GM19240 (cell line): Measurements from ENCODE around the gene PSD.
A peak's percentile ranks its signal among the peaks of the same experiment; 100 is the strongest.
"Not testable (repeated sequence)": the region's sequence is repeated elsewhere in the genome, so short reads cannot be mapped to it uniquely, and the experiment has no call there.

ENCODE experiments used
- DNase-seq: peaks from one replicate; pipeline ENCODE4 v3.0.0; 2011; ENCODE audit warnings: low spot score; ENCODE audit not compliant: insufficient read length

The PSD gene

DNA sequence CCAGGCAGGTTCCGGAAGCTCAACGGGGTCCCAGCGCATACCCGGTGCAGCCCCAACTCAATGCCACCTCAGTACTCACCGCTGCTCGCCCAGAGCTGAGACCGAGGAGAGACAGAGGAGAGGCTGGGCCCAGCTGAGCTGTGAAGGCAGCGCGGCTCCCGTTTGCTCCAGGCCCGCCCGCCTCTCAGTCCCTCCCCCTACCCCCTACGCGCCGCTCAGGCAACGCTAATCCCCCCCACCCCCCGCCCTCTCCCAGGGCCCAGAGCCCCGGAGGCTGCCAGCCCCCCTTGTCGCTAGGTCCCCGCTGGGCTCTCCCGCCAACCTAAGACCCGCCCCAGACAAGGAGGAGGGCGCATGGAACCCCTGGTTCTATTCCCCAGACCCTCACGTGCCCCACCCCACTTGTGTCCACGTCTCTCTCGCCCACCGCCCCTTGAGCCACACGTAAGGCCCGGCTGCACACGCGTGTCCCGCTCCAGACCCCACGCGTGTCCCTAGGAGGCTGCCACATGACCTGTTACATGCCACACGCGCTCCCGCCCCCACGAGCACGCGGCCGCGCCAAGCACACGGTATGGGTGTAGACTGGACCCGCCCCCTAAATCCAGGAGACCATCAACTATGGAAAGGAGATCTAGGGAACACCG lies at the start of gene PSD:
TSS of gene PSD (minus strand) at position 164 of the 647 bp plus-strand sequence. CDS start 1,747 bp downstream, outside the sequence.
- no peak for DNase-seq

DNA sequence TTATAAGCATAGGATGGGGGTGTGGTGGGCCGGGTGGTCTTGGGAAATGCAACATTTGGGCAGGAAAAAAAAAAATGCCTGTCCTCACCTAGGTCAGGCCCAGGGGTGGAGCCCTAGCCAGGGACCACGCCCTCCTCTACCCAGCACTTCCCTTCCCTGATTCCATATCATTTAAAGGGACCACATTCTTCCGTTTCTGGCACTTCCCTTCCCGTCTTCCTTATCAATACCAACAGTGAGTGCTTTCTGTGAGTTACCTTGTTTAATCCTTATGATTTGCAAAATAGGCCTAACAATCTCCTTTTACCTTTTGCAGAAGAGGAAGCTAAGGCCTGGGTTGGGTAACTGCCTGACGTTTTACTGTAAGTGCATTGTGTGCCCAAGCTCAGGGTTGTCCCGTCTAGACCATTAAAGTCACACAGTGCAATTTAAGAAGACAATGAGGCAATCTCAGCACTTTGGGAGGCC lies 49.4 kb upstream of the PSD start:
- DNase-seq, result no peak

DNA sequence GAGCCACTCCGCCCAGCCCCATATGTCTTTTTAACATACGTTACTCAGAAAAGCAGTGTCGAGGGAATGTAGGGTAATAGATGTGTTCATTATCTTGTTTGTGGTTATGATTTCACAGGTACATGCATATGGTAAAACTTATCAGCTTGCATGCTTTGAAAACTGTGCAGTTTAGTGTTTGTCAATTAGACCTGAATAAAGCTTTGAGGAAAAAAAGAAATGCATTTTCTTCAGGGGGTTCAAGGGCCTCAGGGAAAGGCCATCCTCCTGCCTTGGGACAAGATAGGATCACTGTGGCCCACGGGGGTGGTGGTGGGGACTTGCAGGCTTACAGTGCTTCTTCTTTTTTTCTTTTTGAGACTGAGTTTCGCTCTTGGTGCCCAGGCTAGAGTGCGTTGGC lies 48.7 kb upstream of the PSD start:
- DNase-seq, result no peak

DNA sequence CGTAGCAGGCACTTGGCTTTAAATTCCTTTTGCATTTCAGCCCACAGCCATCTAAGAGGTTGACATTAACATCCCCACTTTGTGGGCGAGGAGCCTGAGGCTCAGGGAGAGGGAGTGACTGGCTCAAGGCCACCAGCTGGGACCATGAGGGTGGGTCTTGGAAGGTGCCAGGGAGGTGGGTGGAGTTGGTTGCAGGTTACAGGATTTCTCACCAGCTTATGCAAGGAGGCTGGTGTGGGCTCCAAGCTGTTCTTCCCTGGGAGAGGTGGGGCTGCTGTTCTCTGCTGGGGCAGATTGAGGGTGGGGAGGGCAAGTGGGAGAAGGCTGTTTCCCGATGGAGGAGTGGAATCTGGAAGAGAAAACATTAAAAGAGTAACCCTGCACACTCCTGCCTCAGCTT lies 46.9 kb upstream of the PSD start:
- no peak for DNase-seq

DNA sequence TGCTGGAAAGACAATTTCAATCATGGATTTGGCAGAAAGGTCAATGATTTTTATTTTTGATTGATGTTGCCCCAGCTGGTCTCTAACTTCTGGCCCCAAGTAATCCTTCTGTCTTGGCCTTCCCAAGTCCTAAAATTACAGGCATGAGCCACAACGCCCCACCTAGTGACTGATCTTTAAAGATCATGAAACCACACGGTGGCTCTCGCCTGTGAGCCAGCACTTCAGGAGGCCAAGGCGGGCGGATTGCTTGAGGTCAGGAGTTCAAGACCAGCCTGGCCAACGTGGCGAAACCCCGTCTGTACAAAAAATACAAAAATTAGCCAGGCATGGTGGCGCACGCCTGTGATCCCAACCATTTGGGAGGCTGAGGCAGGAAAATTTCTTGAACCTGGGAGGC lies 45.4 kb upstream of the PSD start:
- DNase-seq, result no peak

DNA sequence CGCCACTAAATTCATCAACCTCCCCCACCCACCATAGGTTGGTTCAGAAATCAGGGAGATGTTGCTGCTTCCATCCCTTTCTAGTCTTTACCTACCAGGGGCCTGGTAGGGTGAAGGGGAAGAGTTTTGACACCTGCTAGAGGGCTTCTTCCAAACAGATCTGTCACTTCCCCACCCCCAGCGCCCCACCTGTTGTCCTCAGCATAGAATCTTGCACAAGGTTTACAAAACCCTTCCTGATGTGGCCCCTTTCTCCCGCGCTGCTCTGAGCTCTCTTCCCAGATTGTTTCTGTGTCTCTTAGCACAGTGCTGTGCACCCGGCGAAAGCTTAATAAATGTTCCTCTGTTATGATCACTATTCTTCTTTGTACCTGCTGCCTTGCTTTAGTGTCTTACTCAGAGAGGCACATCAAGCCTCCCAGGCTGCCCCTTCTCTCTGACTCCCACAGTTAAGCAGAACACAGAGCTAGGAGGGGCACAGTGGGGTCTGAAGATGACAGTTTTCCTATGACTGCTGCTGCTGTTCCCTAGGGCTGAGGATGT lies 44.0 kb upstream of the PSD start:
- DNase-seq, result no peak

DNA sequence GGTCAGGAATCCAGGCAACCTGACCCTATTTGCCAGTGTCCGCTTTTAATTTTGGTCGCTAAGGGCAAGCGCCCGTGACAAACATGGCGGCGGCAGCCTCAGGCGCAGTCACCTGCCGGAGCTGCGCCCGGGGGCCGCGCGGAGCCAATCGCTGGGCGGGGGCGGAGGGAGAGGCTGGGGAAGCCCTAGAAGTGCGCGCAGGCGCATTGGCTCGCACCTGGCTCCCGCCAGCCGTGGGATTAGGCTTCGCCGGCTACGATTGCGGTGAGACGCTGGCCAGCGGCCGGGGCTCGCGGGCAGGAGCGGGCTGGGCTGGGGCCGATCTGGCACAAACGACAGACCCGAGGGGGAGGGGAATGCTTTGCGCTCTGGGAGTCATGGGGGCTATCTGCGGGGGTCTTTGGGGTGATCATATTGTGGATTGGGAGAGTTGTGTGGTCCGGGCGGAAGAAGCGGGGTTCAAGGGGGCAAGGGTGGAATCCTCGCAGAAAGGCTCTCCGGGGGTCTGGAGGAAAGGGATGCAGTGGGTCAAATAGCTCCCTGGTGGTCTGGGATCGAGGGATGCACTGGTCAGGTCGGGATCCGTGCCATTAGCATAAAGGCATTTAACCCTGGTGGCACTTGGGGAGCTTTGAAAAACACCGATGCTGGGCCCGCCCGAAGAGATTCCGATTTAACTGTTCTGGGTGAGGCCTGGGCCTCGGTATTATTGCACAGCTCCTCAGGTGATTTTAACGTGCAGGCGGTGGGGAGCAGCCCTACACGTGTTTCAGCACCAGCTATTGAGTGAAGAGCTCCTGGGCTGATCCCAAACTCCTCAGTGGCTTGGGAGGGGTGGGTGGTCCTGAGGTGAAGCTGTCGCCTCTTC lies 42.8 kb upstream of the PSD start:
- DNase-seq, result peak; percentile 97

DNA sequence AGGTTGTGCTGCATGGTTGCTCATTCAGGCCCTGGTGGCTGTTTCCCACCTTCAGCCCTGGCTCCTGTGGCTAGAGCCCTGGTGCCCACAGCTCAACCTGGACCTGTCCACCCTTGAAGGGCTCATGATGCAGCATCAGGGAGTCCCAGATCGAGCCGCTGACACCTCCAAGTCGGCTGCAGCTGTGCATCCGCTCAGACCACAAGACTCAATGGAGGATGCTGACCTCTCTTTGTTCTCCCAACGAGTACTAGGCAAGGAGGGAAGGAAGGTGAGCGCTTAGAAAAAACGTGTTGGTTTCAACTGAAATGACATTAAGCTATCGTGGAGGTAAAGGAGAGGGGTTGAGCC lies 42.2 kb upstream of the PSD start:
- no peak for DNase-seq

DNA sequence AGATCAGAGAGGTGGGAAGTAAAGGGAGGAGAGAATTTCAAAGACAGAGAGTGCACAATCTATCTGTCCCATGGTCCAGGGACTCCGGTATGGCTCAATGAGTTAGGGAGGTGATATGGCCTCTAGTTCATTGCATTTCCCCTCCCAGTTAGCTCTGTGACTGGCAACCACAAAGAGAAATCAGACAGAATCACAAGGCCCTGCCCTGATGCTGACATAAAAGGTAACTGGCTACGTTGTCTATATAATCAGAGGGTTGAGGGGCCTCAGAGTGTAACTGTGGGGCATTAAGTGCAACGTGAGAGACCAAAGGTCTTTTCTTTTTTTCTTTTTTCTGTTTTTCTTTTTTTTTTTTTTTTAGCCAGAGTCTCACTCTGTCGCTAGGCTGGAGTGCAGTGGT lies 40.1 kb upstream of the PSD start:
- no peak for DNase-seq

DNA sequence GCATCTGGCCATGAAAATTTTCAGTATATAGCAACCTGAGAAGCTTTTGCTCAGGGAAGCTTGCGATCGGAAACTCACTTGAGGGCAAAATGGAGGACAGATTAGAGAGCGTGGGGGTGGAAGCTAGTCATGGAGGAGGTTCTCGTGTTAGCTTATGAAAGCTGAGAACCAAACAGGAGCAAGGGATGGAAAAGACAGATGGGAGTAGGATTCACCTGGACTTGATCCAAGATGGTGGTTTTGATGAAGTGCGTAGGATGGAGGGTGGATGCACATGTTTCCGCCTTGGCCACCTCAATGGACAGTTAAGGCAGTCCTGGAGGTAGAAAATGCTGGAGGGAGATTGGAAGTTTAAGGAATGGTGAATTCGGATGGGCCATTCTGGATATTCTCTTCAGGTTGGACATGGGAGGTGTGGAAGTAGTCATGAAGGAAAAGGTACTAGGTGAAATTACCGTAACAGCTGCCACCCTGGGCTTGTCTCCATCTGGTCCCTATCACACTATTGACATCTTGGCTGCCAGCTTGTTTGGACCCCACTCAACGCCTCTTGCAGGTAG lies 39.1 kb upstream of the PSD start:
- no peak for DNase-seq

DNA sequence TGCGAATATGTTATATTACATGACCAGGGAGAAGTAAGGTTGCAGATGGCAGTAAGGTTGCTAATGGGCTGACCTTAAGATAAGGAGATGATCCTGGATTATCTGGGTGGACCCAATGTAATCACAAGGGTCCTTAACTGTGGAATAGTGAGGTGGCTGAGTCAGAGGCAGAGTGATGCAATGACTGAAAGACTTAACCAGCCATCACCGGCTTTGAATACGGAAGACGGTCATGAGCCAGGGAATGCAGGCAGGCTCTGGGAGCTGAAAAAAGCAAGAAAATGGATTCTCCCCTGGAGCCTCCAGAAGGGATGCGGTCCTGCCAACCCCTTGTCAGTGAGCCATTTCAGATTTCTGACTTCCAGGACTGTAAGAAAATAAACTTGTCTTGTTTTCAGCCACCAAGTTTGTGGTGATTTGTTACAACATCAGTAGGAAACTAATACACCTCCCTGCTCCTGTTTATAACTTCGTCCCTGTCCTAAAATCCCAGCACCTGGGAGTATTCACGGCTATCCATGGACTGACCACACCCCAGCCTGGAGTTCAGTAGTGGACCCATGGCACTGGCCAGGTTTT lies 37.4 kb upstream of the PSD start:
- no peak for DNase-seq

DNA sequence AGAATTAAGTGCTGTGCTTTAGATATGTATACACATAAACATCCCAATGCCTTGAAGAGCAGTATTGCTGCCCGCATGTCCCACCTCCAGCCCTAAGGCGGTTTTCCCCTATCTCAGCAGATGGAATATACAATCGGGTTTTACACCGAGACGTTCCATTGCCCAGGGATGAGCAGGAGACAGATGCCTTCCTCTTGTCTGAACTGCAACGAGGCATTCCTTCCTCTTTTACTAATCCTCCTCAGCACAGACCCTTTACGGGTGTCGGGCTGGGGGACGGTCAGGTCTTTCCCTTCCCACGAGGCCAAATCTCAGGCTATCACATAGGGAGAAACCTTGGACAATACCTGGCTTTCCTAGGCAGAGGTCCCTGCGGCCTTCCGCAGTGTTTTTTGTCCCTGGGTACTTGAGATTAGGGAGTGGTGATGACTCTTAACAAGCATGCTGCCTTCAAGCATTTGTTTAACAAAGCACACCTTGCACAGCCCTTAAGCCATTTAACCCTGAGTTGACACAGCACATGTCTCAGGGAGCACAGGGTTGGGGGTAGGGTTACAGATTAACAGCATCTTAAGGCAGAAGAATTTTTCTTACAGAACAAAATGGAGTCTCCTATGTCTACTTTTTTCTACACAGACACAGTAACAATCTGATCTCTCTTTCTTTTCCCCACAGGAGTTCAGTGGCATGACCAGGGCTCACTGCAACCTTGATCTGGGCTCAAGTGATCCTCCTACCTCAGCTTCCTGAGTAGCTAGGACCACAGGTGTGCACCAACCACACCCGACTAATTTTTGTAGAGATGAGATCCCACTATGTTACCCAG lies 36.3 kb upstream of the PSD start:
- not testable (repeated sequence) for DNase-seq

DNA sequence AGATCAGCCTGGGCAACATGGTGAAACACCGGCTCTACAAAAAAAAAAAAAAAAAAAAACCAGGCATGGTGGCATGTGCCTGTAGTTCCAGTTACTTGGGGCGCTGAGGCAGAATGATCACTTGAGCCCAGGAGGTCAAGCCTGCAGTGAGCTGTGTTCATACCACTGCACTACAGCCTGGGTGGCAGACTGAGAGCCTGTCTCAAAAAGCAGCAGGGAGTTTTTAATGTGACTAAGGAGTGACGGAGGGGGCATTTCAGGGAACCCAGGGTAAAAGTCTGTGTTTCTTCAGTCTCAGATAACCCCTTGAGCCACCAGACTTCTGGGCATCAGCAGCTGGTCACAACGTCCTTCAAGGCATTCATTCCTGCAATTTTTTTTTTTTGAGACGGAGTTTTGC lies 34.9 kb upstream of the PSD start:
- no peak for DNase-seq

DNA sequence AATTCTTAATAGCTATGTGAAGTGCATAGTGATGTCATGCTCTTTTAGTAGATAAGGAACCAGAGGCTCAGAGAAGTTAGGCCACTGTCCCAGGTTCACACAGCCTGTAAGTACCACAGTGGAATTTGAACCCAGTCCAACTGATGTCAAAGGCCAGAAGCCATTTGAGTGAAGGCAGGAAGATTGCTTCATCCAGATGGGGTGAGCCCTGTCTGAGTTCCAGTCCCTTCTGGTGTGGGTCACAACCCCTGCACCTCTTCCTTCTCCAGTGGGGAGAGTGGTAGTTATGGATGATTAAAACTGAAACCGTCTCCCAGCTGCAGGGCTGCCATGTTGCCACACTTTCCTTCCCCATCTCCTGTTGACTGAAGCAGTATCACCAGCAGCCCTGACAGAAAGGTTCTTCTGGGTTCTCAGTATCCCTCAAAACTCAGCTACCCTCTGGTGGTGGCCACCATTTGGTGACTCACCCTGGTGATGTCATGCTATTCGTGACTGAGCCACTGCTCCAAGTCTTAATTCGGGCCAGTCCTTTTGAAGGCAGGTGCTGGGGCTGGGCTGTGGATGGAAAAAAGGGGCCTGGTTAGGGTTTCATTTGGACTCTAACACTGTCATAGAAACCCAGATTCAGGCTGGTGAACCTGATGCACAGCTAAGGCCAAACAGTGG lies 34.2 kb upstream of the PSD start:
- no peak for DNase-seq

DNA sequence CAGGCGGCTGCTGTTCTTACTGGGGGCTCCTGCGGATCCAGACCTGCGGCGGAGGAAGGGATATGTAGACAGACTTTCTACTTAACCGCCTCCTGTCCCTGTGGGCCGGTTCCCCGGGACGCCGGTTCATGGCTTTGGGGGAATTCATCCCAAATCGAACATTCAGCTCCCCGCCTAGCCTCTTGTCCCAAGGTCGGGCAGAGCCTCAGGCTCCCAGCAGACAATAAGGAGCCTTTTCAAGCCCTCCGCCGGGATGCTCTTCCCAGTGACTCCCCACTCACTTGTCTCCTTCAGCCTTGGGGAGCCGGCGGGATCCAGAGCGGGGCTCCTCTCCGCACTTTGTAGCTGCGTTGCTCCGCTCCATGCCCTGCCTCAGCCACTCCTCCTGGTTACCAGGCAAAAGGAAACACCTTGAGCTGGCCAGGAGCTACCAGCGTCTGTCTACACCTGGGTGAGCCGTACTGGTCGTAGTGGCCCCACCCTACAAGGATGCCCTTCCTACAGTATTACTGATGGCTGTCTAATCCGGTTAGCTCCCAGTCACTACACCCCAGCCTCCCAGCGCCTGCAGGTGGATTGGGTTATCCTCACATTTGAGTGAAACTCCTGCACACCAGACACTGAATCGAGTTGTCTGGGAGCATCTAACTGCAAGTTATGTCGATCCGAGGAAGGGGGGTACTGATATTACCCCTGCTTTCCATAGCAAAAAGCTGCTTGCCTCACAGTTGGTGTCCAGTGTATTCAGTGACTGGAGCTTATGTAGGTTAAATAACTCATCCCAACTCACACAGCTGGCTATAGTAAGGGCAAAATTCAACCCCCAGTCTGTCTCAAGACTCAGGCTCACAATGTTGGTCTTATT lies 32.8 kb upstream of the PSD start, which contains the start of gene C10orf95:
TSS of gene C10orf95 (minus strand) at position 439 of the 865 bp plus-strand sequence. CDS start 450 bp downstream, outside the sequence.
- no peak for DNase-seq

DNA sequence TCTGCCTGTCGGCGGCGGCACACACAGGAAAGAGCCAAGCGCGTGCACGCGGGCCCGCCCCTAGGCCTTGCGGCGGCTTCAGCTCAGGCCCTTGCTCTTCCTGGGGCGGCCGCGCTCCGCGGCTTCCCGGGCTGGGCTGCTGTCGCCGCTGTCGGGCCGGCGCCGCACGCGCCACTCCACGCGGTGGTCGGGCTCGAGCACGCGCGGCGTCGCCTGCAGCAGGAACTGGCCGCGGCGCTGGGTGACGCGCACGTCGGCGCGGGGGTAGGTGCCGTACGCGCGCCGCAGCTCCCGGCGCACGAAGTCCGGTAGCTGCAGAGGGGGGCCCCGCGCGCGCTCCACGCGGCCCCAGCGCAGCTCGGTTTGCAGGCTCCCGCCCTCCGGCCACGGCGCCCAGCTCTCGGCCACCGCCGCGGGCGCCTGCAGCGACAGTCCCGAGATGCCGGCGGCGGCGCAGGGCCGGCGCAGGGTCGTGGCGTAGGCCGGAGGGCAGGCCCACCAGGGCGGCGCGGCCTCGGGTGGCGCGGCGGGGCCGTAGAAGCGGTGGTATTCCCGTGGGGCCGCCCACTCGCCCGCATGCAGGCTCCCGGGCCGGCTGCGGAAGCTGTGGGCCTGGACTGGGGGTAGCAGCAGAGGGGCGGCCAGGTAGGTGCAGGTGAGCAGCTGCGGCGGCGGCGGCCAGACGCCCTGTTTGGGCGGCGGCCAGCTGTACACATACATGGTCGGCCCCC lies 32.0 kb upstream of the PSD start:
- DNase-seq, result peak; percentile 78

DNA sequence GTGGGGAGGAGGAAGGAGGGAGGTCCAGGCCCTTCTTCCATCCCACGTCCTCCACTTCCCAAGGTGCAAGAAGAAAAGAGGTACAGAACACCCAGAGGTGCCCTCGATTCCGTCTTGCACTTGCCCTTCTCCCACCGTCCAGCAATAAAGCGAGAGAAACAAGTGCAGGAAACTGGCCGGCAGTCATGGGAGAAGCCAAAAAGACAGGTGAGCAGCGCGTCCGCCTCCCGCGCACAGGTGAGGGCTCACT lies 31.5 kb upstream of the PSD start:
- DNase-seq, result no peak

DNA sequence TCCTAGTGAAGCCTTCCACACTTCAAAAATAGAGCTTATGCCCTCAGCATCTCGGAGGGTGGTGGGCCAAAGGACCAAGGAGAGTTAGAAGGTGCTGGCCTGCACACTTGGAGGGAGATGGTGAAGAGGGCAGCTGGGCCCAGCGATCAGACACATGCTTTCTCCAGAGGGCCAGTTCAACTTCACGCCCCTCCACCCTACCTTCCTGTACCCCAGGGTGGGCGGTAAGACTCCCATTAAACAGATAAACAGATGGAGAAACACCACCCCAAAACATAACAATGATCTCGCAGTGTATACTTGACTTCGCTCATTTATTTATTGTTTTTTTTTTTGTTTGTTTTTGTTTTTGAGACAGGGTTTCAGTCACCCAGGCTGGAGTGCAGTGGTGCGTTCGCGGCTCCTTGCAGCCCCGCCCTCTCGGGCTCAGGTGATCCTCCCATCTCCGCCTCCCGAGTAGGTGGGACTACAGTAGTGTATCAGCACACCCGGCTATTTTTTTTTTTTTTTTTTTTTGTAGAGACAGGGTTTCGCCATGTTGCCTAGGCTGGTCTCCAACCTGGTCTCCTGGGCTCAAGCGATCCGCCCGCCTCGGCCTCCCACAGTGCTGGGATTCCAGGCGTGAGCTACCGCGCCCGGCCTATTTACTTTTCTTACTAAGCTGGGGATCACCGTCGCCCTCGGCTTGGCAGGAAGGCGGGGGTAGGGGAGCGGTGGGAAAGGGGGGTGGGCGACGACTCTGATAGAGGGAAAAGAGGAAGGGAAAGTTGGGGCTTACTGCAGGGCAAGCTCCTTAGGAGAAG lies 30.9 kb upstream of the PSD start:
- no peak for DNase-seq
